Measurements from ENCODE around the gene NDUFV2. TPM values are rescaled to one million over a fixed set of nuclear protein-coding genes. Genes with fewer than 3 reads are reported as not detected.
A peak's percentile ranks its signal among the peaks of the same experiment; 100 is the strongest.

Gene NDUFV2
- total RNA-seq, 1 experiment from 2014 or later, result 139 TPM

- no peak overlapping the region for H3K27ac ChIP-seq (ENCODE audit: low read length)
- H3K36me3 ChIP-seq (ENCODE audit: insufficient read depth, low read length), result peaks cover 14% of the 10 kb centered on the region
- H3K4me2 ChIP-seq (ENCODE audit: low read depth, low read length, poor library complexity, severe bottlenecking), result no peak overlapping the region
- H3K9me2 ChIP-seq (replicated peaks; ENCODE audit: insufficient read depth, low read length), result no peaks in the 10 kb centered on the region
- H2AFZ ChIP-seq (ENCODE audit: low read length), result no peak overlapping the region
- H3K79me2 ChIP-seq (ENCODE audit: low read length), result peaks cover 98% of the 10 kb centered on the region
- H4K20me1 ChIP-seq (ENCODE audit: insufficient read depth, low read depth, low read length), result no peaks in the 10 kb centered on the region
- no peak for DNase-seq
- H3K4me3 ChIP-seq (ENCODE audit: low read length), result no peak overlapping the region
- H3K9me3 ChIP-seq (ENCODE audit: low read length), result no peaks in the 10 kb centered on the region
- no peaks in the 10 kb centered on the region for H3K27me3 ChIP-seq (ENCODE audit: low read length)
- H3K4me1 ChIP-seq (ENCODE audit: low read length), result peaks cover 20% of the 10 kb centered on the region
- H3K9ac ChIP-seq (ENCODE audit: low read length), result no peak overlapping the region
Observed at GRCh38 chr18:9178557-9178956, 76.1 kb downstream of the NDUFV2 start.

GRCh38 chr18:9181275-9181674 lies 78.8 kb downstream of the NDUFV2 start:
- peaks cover 88% of the 10 kb centered on the region for H3K79me2 ChIP-seq (ENCODE audit: low read length)
- H3K36me3 ChIP-seq (ENCODE audit: insufficient read depth, low read length), result peaks cover 16% of the 10 kb centered on the region
- H3K9me2 ChIP-seq (replicated peaks; ENCODE audit: insufficient read depth, low read length), result no peaks in the 10 kb centered on the region
- H3K27ac ChIP-seq (ENCODE audit: low read length), result peak overlapping the region; percentile 34; the same call in 1 of the 2 replicates
- no peaks in the 10 kb centered on the region for H3K27me3 ChIP-seq (ENCODE audit: low read length)
- peak overlapping the region; percentile 37 for H3K4me3 ChIP-seq (ENCODE audit: low read length)
- H3K4me2 ChIP-seq (ENCODE audit: low read depth, low read length, poor library complexity, severe bottlenecking), result peak overlapping the region; percentile 61
- peak; percentile 47 for DNase-seq
- no peaks in the 10 kb centered on the region for H3K9me3 ChIP-seq (ENCODE audit: low read length)
- H4K20me1 ChIP-seq (ENCODE audit: insufficient read depth, low read depth, low read length), result no peaks in the 10 kb centered on the region
- no peak overlapping the region for H2AFZ ChIP-seq (ENCODE audit: low read length)
- peaks cover 31% of the 10 kb centered on the region for H3K4me1 ChIP-seq (ENCODE audit: low read length)
- H3K9ac ChIP-seq (ENCODE audit: low read length), result no peak overlapping the region

GRCh38 chr18:9182852-9183399 lies 80.4 kb downstream of the NDUFV2 start:
- Histone ChIP-seq H3K27ac (ENCODE audit: low read length) (no peak overlapping the region), H3K4me1 (ENCODE audit: low read length) (peaks cover 31% of the 10 kb centered on the region), H3K36me3 (ENCODE audit: insufficient read depth, low read length) (peaks cover 16% of the 10 kb centered on the region), H3K4me2 (ENCODE audit: low read depth, low read length, poor library complexity, severe bottlenecking) (no peak overlapping the region), H3K79me2 (ENCODE audit: low read length) (peaks cover 74% of the 10 kb centered on the region), H4K20me1 (ENCODE audit: insufficient read depth, low read depth, low read length) (no peaks in the 10 kb centered on the region), H3K27me3 (ENCODE audit: low read length) (no peaks in the 10 kb centered on the region), H3K9ac (ENCODE audit: low read length) (no peak overlapping the region), H2AFZ (ENCODE audit: low read length) (no peak overlapping the region), H3K4me3 (ENCODE audit: low read length) (no peak overlapping the region), H3K9me2 (replicated peaks; ENCODE audit: insufficient read depth, low read length) (no peaks in the 10 kb centered on the region), H3K9me3 (ENCODE audit: low read length) (no peaks in the 10 kb centered on the region)
- no peak for DNase-seq

Other genes starting within 250 kb of the NDUFV2 start
- 16.8 and 23.4 TPM in 2 replicates for gene ANKRD12, start 34.1 kb downstream of the NDUFV2 start, total RNA-seq (2014; rRNA removed; shearing (Covaris generic); ENCODE audit: low replicate concordance)
- gene TWSG1, start 232.1 kb downstream of the NDUFV2 start, total RNA-seq (2014; rRNA removed; shearing (Covaris generic); ENCODE audit: low replicate concordance), result 14.6 and 16.0 TPM in 2 replicates

Data from Karpas-422 (cell line).